HepG2 (cell line): ENCODE data around the gene MIDN. TPM values are rescaled to one million over a fixed set of nuclear protein-coding genes. Genes with fewer than 3 reads are reported as not detected.
A peak's percentile ranks its signal among the peaks of the same experiment; 100 is the strongest.

Experiments used
- FIP1L1 ChIP-seq: fragments of 200-400 bp; formaldehyde crosslinking; IDR thresholded peaks from 2 replicates; pipeline ENCODE4 v1.6.1; 2018; ENCODE audit warnings: low read depth, mild to moderate bottlenecking, low read length, moderate library complexity, borderline replicate concordance; ENCODE audit not compliant: insufficient read depth
- GATA4 ChIP-seq: sonication (generic); IDR thresholded peaks from 2 replicates; pipeline ENCODE4 v1.6.1; 2016; ENCODE audit warnings: antibody characterized with exemption, low read depth, borderline replicate concordance
- KLF16 ChIP-seq, 2 experiments: sonication (generic) in 1 of 2; formaldehyde crosslinking in 1 of 2; IDR thresholded peaks; 2 replicates each; pipeline versions ENCODE4 v1.6.1 to v1.8.0; 2016 to 2023; ENCODE audit warnings: missing genetic modification reagents in 2 of 2, missing compliant biosample characterization in 1 of 2
- STAT5B ChIP-seq: sonication (generic); formaldehyde crosslinking; IDR thresholded peaks from 2 replicates; pipeline ENCODE4 v1.4.0; 2020; ENCODE audit warnings: missing genetic modification reagents
- TGIF2 ChIP-seq: IDR thresholded peaks from 2 replicates; pipeline ENCODE4 v1.6.1; 2016; ENCODE audit warnings: control low read depth, missing compliant biosample characterization
- YEATS2 ChIP-seq: sonication (generic); formaldehyde crosslinking; IDR thresholded peaks from 2 replicates; pipeline ENCODE4 v1.4.0; 2020; ENCODE audit warnings: missing genetic modification reagents, borderline replicate concordance
- ZFY ChIP-seq: sonication (generic); formaldehyde crosslinking; IDR thresholded peaks from 2 replicates; pipeline ENCODE4 v1.4.0; 2020; ENCODE audit warnings: missing genetic modification reagents
- ZNF101 ChIP-seq: sonication (generic); formaldehyde crosslinking; IDR thresholded peaks from 2 replicates; pipeline ENCODE4 v1.4.0; 2020; ENCODE audit warnings: mild to moderate bottlenecking, low read depth, missing genetic modification reagents, borderline replicate concordance
- ZNF3 ChIP-seq: IDR thresholded peaks from 2 replicates; pipeline ENCODE4 v1.7.0; 2017; ENCODE audit warnings: inconsistent platforms
- ZNF615 ChIP-seq: sonication (generic); formaldehyde crosslinking; IDR thresholded peaks from 2 replicates; pipeline ENCODE4 v1.5.0; 2020; ENCODE audit warnings: mild to moderate bottlenecking, missing genetic modification reagents, borderline replicate concordance
- polyA plus RNA-seq, 8 experiments: library from polyadenylated mRNA; depleted of rRNA in 3 of 8; stranded (reverse) in 7 of 8; unstranded in 1 of 8; fragments of >200 nt; fragmentation: Illumina TruSeq in 4 of 8; extraction: Trizol in 4 of 8; gene quantifications; 2 replicates each; pipeline versions ENCODE4 v1.2.1 to v1.2.3, GENCODE V29; 2011 to 2016; ENCODE audit warnings: low read depth in 4 of 8, missing spikeins in 1 of 8, mixed read lengths in 1 of 8; ENCODE audit not compliant: insufficient read depth in 1 of 8
- total RNA-seq, 5 experiments: library from RNA; depleted of rRNA; stranded (reverse); fragments of >200 nt; fragmentation: Illumina TruSeq; extraction: Trizol; gene quantifications; 2 replicates each; pipeline ENCODE4 v1.2.3, GENCODE V29; 2016; ENCODE audit warnings: low read depth in 1 of 5
- TF ChIP-seq, protein P1 (sequence below): sonication (generic); formaldehyde crosslinking; IDR thresholded peaks from 2 replicates; pipeline ENCODE4 v1.8.0; 2022; ENCODE audit warnings: missing genetic modification reagents, low read depth, mild to moderate bottlenecking, borderline replicate concordance
- TF ChIP-seq, protein P2 (sequence below): sonication (generic); formaldehyde crosslinking; IDR thresholded peaks from 2 replicates; pipeline ENCODE4 v1.4.0; 2020; ENCODE audit warnings: missing genetic modification reagents
- TF ChIP-seq, protein P3 (sequence below): sonication (generic); formaldehyde crosslinking; IDR thresholded peaks from 2 replicates; pipeline ENCODE4 v1.5.0; 2020; ENCODE audit warnings: missing genetic modification reagents
- TF ChIP-seq, protein P4 (sequence below): sonication (generic); formaldehyde crosslinking; conservative IDR thresholded peaks from 2 replicates; pipeline ENCODE4 v1.4.0; 2020; ENCODE audit warnings: missing genetic modification reagents
- TF ChIP-seq, protein P5 (sequence below): conservative IDR thresholded peaks from 2 replicates; pipeline ENCODE4 v1.6.1; 2018; ENCODE audit warnings: missing genetic modification reagents
- TF ChIP-seq, protein P6 (sequence below): sonication (generic); formaldehyde crosslinking; IDR thresholded peaks from 2 replicates; pipeline ENCODE4 v1.4.0; 2020; ENCODE audit warnings: missing genetic modification reagents

The MIDN gene
- total and polyA plus RNA-seq, 2 of the 13 experiments (the other 11 are each of a cell fraction or from before 2014, with no cell fraction given), result 8.4 to 18.0 TPM

DNA sequence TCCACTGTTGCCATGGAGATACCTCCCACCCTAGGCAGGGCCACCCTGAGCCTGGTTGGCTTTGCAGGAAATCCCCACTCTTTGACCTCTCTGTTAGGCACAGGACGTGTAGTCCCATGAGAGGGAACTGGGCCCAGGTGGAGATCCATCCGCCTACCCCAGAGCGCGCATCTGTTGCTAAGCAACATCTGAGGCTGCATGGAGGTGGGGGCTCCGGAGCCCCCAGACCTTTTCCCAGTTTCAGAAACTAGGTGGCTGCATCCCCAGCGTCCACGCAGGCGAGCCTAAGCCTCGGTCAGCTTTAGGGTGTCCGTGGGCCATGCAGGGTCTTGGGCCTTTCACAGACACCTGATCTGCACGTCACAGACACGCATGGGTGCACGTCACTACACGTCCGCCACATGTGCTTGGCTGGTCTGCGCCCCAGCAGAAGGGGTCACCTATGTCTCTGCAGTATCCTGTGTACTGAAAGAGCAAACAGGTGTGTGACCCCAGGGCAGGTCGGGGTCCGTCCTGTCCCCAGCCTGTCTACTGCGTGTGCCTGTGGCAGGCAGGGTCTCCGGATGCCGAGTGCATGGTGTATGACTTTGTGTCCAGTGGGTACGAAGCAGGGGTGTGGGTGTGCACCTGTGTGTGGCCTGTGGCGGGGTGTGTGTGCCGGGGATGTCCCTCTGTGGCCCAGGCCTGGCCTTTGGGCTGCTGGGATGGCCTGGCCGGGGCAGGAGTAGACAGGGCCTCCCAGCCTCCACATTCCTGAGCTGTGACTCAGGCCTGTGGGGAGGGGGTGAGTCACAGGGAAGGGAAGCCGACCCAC, 16.6 kb downstream of the MIDN start (continued):
- TF ChIP-seq, protein P1, sequence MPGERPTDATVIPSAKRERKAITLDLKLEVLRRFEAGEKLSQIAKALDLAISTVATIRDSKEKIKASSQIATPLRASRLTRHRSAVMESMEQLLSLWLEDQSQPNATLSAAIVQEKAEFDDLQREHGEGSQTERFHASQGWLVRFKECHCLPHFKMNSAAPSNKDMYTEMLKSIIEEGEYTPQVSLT, result no peak
- TF ChIP-seq, protein P2, sequence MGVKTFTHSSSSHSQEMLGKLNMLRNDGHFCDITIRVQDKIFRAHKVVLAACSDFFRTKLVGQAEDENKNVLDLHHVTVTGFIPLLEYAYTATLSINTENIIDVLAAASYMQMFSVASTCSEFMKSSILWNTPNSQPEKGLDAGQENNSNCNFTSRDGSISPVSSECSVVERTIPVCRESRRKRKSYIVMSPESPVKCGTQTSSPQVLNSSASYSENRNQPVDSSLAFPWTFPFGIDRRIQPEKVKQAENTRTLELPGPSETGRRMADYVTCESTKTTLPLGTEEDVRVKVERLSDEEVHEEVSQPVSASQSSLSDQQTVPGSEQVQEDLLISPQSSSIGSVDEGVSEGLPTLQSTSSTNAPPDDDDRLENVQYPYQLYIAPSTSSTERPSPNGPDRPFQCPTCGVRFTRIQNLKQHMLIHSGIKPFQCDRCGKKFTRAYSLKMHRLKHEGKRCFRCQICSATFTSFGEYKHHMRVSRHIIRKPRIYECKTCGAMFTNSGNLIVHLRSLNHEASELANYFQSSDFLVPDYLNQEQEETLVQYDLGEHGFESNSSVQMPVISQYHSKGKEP (CRISPR knock-in tag), result no peak
- TF ChIP-seq, protein P3, sequence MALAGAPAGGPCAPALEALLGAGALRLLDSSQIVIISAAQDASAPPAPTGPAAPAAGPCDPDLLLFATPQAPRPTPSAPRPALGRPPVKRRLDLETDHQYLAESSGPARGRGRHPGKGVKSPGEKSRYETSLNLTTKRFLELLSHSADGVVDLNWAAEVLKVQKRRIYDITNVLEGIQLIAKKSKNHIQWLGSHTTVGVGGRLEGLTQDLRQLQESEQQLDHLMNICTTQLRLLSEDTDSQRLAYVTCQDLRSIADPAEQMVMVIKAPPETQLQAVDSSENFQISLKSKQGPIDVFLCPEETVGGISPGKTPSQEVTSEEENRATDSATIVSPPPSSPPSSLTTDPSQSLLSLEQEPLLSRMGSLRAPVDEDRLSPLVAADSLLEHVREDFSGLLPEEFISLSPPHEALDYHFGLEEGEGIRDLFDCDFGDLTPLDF (CRISPR knock-in tag), result no peak
- no peak for TF ChIP-seq ZNF3 (CRISPR knock-in tag)
- TF ChIP-seq, protein P4, sequence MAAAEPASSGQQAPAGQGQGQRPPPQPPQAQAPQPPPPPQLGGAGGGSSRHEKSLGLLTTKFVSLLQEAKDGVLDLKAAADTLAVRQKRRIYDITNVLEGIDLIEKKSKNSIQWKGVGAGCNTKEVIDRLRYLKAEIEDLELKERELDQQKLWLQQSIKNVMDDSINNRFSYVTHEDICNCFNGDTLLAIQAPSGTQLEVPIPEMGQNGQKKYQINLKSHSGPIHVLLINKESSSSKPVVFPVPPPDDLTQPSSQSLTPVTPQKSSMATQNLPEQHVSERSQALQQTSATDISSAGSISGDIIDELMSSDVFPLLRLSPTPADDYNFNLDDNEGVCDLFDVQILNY (CRISPR knock-in tag), result 0 out of 2 replicates have a peak, but pooled peaks have one; percentile 33
- TF ChIP-seq ZNF615 (CRISPR knock-in tag), result no peak
- no peak for TF ChIP-seq FIP1L1
- TF ChIP-seq, protein P5, sequence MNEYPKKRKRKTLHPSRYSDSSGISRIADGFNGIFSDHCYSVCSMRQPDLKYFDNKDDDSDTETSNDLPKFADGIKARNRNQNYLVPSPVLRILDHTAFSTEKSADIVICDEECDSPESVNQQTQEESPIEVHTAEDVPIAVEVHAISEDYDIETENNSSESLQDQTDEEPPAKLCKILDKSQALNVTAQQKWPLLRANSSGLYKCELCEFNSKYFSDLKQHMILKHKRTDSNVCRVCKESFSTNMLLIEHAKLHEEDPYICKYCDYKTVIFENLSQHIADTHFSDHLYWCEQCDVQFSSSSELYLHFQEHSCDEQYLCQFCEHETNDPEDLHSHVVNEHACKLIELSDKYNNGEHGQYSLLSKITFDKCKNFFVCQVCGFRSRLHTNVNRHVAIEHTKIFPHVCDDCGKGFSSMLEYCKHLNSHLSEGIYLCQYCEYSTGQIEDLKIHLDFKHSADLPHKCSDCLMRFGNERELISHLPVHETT (CRISPR knock-in tag), result peak; percentile 60
- TF ChIP-seq, protein P6, sequence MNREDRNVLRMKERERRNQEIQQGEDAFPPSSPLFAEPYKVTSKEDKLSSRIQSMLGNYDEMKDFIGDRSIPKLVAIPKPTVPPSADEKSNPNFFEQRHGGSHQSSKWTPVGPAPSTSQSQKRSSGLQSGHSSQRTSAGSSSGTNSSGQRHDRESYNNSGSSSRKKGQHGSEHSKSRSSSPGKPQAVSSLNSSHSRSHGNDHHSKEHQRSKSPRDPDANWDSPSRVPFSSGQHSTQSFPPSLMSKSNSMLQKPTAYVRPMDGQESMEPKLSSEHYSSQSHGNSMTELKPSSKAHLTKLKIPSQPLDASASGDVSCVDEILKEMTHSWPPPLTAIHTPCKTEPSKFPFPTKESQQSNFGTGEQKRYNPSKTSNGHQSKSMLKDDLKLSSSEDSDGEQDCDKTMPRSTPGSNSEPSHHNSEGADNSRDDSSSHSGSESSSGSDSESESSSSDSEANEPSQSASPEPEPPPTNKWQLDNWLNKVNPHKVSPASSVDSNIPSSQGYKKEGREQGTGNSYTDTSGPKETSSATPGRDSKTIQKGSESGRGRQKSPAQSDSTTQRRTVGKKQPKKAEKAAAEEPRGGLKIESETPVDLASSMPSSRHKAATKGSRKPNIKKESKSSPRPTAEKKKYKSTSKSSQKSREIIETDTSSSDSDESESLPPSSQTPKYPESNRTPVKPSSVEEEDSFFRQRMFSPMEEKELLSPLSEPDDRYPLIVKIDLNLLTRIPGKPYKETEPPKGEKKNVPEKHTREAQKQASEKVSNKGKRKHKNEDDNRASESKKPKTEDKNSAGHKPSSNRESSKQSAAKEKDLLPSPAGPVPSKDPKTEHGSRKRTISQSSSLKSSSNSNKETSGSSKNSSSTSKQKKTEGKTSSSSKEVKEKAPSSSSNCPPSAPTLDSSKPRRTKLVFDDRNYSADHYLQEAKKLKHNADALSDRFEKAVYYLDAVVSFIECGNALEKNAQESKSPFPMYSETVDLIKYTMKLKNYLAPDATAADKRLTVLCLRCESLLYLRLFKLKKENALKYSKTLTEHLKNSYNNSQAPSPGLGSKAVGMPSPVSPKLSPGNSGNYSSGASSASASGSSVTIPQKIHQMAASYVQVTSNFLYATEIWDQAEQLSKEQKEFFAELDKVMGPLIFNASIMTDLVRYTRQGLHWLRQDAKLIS, result no peak
- 0 out of 4 replicates have a peak, but pooled peaks of 1 of the 2 experiments have one; percentile 53 for TF ChIP-seq KLF16 (CRISPR knock-in tag; IDR thresholded peaks at IDR 0.05)
- peak; percentile 71 for TF ChIP-seq ZFY
- no peak for TF ChIP-seq GATA4
- no peak for TF ChIP-seq ZNF101 (CRISPR knock-in tag)
- TF ChIP-seq YEATS2, result 0 out of 2 replicates have a peak, but pooled peaks have one; percentile 27
- TF ChIP-seq STAT5B (CRISPR knock-in tag), result no peak
- no peak; the same call in 1 of the 2 replicates for TF ChIP-seq TGIF2
